ENCODE results near the gene AGBL3.

AGBL3 gene

GRCh38 chr7:134985894-134986362 lies 380 bp upstream of the AGBL3 start:
- peaks cover 19% of the 10 kb centered on the region for H3K36me3 ChIP-seq (ENCODE audit: insufficient read depth, low read length)
- TF ChIP-seq POLR2AphosphoS5 (IDR thresholded peaks at IDR 0.05; ENCODE audit: borderline replicate concordance, low read depth, low read length) (no peak), FOXP2 (optimal IDR thresholded peaks at IDR 0.05; ENCODE audit: control extremely low read depth, extremely low read length, insufficient read depth) (no peak), EZH2 (IDR thresholded peaks at IDR 0.05) (no peak)
- no peak overlapping the region for H3K27ac ChIP-seq
- peak overlapping the region; percentile 84 for H3K4me3 ChIP-seq
- no peaks in the 10 kb centered on the region for H3K9me3 ChIP-seq (ENCODE audit: low read depth, low read length)
- peak overlapping the region; percentile 86 for H3K9ac ChIP-seq (ENCODE audit: insufficient read length)
- DNase-seq (ENCODE audit: low read depth, low spot score) = no peak

- no peak for DNase-seq (ENCODE audit: low read depth, low spot score)
- H3K4me3 ChIP-seq = peak overlapping the region; percentile 84
These were observed 1.9 kb downstream of the AGBL3 start for GRCh38 chr7:134988161-134988560.

GRCh38 chr7:134991469-134992339 lies 5.4 kb downstream of the AGBL3 start:
- Histone ChIP-seq H3K9ac (ENCODE audit: insufficient read length) (no peak overlapping the region), H3K9me3 (ENCODE audit: low read depth, low read length) (no peaks in the 10 kb centered on the region), H3K4me3 (no peak overlapping the region), H3K27ac (no peak overlapping the region), H3K36me3 (ENCODE audit: insufficient read depth, low read length) (peaks cover 59% of the 10 kb centered on the region)
- no peak for DNase-seq (ENCODE audit: low read depth, low spot score)
- TF ChIP-seq POLR2AphosphoS5 (IDR thresholded peaks at IDR 0.05; ENCODE audit: borderline replicate concordance, low read depth, low read length) (no peak), EZH2 (IDR thresholded peaks at IDR 0.05) (no peak), FOXP2 (optimal IDR thresholded peaks at IDR 0.05; ENCODE audit: control extremely low read depth, extremely low read length, insufficient read depth) (no peak)

More at GRCh38 chr7:134988161-134988560, 1.9 kb downstream of the AGBL3 start:
- Histone ChIP-seq H3K9ac (ENCODE audit: insufficient read length) (peak overlapping the region; percentile 86), H3K9me3 (ENCODE audit: low read depth, low read length) (no peaks in the 10 kb centered on the region), H3K36me3 (ENCODE audit: insufficient read depth, low read length) (peaks cover 30% of the 10 kb centered on the region), H3K27ac (no peak overlapping the region)
- TF ChIP-seq EZH2 (IDR thresholded peaks at IDR 0.05) = no peak
- TF ChIP-seq POLR2AphosphoS5 (IDR thresholded peaks at IDR 0.05; ENCODE audit: borderline replicate concordance, low read depth, low read length) = no peak
- no peak for TF ChIP-seq FOXP2 (optimal IDR thresholded peaks at IDR 0.05; ENCODE audit: control extremely low read depth, extremely low read length, insufficient read depth)

- no peak overlapping the region for H3K27ac ChIP-seq
- DNase-seq (ENCODE audit: low read depth, low spot score) = no peak
- no peak overlapping the region for H3K9ac ChIP-seq (ENCODE audit: insufficient read length)
These were observed 6.4 kb downstream of the AGBL3 start for GRCh38 chr7:134992626-134993179.

GRCh38 chr7:134993877-134994456 lies 7.7 kb downstream of the AGBL3 start:
- TF ChIP-seq EZH2 (IDR thresholded peaks at IDR 0.05) (no peak), POLR2AphosphoS5 (IDR thresholded peaks at IDR 0.05; ENCODE audit: borderline replicate concordance, low read depth, low read length) (no peak), FOXP2 (optimal IDR thresholded peaks at IDR 0.05; ENCODE audit: control extremely low read depth, extremely low read length, insufficient read depth) (no peak)
- Histone ChIP-seq H3K9me3 (ENCODE audit: low read depth, low read length) (no peaks in the 10 kb centered on the region), H3K27ac (no peak overlapping the region), H3K9ac (ENCODE audit: insufficient read length) (no peak overlapping the region), H3K4me3 (no peak overlapping the region), H3K36me3 (ENCODE audit: insufficient read depth, low read length) (peaks cover 67% of the 10 kb centered on the region)
- DNase-seq (ENCODE audit: low read depth, low spot score) = no peak

More at GRCh38 chr7:134992626-134993179, 6.4 kb downstream of the AGBL3 start:
- H3K4me3 ChIP-seq = no peak overlapping the region
- TF ChIP-seq EZH2 (IDR thresholded peaks at IDR 0.05) = no peak
- no peak for TF ChIP-seq POLR2AphosphoS5 (IDR thresholded peaks at IDR 0.05; ENCODE audit: borderline replicate concordance, low read depth, low read length)
- TF ChIP-seq FOXP2 (optimal IDR thresholded peaks at IDR 0.05; ENCODE audit: control extremely low read depth, extremely low read length, insufficient read depth) = no peak
- no peaks in the 10 kb centered on the region for H3K9me3 ChIP-seq (ENCODE audit: low read depth, low read length)
- peaks cover 66% of the 10 kb centered on the region for H3K36me3 ChIP-seq (ENCODE audit: insufficient read depth, low read length)

- peaks cover 55% of the 10 kb centered on the region for H3K36me3 ChIP-seq (ENCODE audit: insufficient read depth, low read length)
- H3K9ac ChIP-seq (ENCODE audit: insufficient read length) = no peak overlapping the region
- no peak overlapping the region for H3K27ac ChIP-seq
- no peaks in the 10 kb centered on the region for H3K9me3 ChIP-seq (ENCODE audit: low read depth, low read length)
- no peak for DNase-seq (ENCODE audit: low read depth, low spot score)
- TF ChIP-seq FOXP2 (optimal IDR thresholded peaks at IDR 0.05; ENCODE audit: control extremely low read depth, extremely low read length, insufficient read depth) = no peak
- H3K4me3 ChIP-seq = no peak overlapping the region
These were observed 9.2 kb downstream of the AGBL3 start for GRCh38 chr7:134995239-134996096.

- Histone ChIP-seq H3K9ac (ENCODE audit: insufficient read length) (no peak overlapping the region), H3K36me3 (ENCODE audit: insufficient read depth, low read length) (peaks cover 48% of the 10 kb centered on the region), H3K9me3 (ENCODE audit: low read depth, low read length) (no peaks in the 10 kb centered on the region), H3K27ac (no peak overlapping the region), H3K4me3 (no peak overlapping the region)
- TF ChIP-seq EZH2 (IDR thresholded peaks at IDR 0.05) = no peak
- no peak for TF ChIP-seq POLR2AphosphoS5 (IDR thresholded peaks at IDR 0.05; ENCODE audit: borderline replicate concordance, low read depth, low read length)
- TF ChIP-seq FOXP2 (optimal IDR thresholded peaks at IDR 0.05; ENCODE audit: control extremely low read depth, extremely low read length, insufficient read depth) = no peak
- no peak for DNase-seq (ENCODE audit: low read depth, low spot score)
These were observed 9.8 kb downstream of the AGBL3 start for GRCh38 chr7:134996097-134996550.

Data from SK-N-MC (cell line).